ENCODE data around the gene TNS3.
"Not testable (repeated sequence)": the region's sequence is repeated elsewhere in the genome, so short reads cannot be mapped to it uniquely, and the experiment has no call there.

Gene TNS3

GRCh38 chr7:47449810-47450590 is 131.9 kb downstream of the TNS3 start:
- no peaks in the 10 kb centered on the region for H3K9me3 ChIP-seq (ENCODE audit: low read length)
- no peak overlapping the region for H3K4me3 ChIP-seq (ENCODE audit: low read length)
- no peak overlapping the region for H2AFZ ChIP-seq (ENCODE audit: low read depth, low read length)
- peaks cover 15% of the 10 kb centered on the region for H3K4me1 ChIP-seq (ENCODE audit: insufficient read depth, low read length)
- H3K36me3 ChIP-seq (ENCODE audit: insufficient read depth, low read length) = no peaks in the 10 kb centered on the region
- H3K27me3 ChIP-seq (ENCODE audit: insufficient read depth, low read length) = no peaks in the 10 kb centered on the region

GRCh38 chr7:47448971-47449370 is 132.9 kb downstream of the TNS3 start:
- Histone ChIP-seq H3K4me1 (ENCODE audit: insufficient read depth, low read length) (peaks cover 15% of the 10 kb centered on the region), H3K4me3 (ENCODE audit: low read length) (no peak overlapping the region), H3K36me3 (ENCODE audit: insufficient read depth, low read length) (no peaks in the 10 kb centered on the region)

GRCh38 chr7:47447621-47448349 is 134.1 kb downstream of the TNS3 start:
- Histone ChIP-seq H3K27me3 (ENCODE audit: insufficient read depth, low read length) (no peaks in the 10 kb centered on the region), H3K36me3 (ENCODE audit: insufficient read depth, low read length) (no peaks in the 10 kb centered on the region), H2AFZ (ENCODE audit: low read depth, low read length) (no peak overlapping the region), H3K4me3 (ENCODE audit: low read length) (no peak overlapping the region), H3K9me3 (ENCODE audit: low read length) (no peaks in the 10 kb centered on the region), H3K4me1 (ENCODE audit: insufficient read depth, low read length) (peaks cover 15% of the 10 kb centered on the region)

More at GRCh38 chr7:47448971-47449370, 132.9 kb downstream of the TNS3 start:
- no peak overlapping the region for H2AFZ ChIP-seq (ENCODE audit: low read depth, low read length)
- no peaks in the 10 kb centered on the region for H3K9me3 ChIP-seq (ENCODE audit: low read length)
- no peaks in the 10 kb centered on the region for H3K27me3 ChIP-seq (ENCODE audit: insufficient read depth, low read length)

GRCh38 chr7:47446871-47447466 is 134.9 kb downstream of the TNS3 start:
- peaks cover 15% of the 10 kb centered on the region for H3K4me1 ChIP-seq (ENCODE audit: insufficient read depth, low read length)
- H3K27me3 ChIP-seq (ENCODE audit: insufficient read depth, low read length) = no peaks in the 10 kb centered on the region
- no peak overlapping the region for H2AFZ ChIP-seq (ENCODE audit: low read depth, low read length)
- H3K9me3 ChIP-seq (ENCODE audit: low read length) = no peaks in the 10 kb centered on the region
- H3K36me3 ChIP-seq (ENCODE audit: insufficient read depth, low read length) = no peaks in the 10 kb centered on the region
- no peak overlapping the region for H3K4me3 ChIP-seq (ENCODE audit: low read length)

- peaks cover 6% of the 10 kb centered on the region for H3K4me1 ChIP-seq (ENCODE audit: insufficient read depth, low read length)
- no peak overlapping the region for H2AFZ ChIP-seq (ENCODE audit: low read depth, low read length)
- no peaks in the 10 kb centered on the region for H3K36me3 ChIP-seq (ENCODE audit: insufficient read depth, low read length)
- no peak overlapping the region for H3K4me3 ChIP-seq (ENCODE audit: low read length)
- H3K9me3 ChIP-seq (ENCODE audit: low read length) = no peaks in the 10 kb centered on the region
- no peaks in the 10 kb centered on the region for H3K27me3 ChIP-seq (ENCODE audit: insufficient read depth, low read length)
Observed at GRCh38 chr7:47444376-47445098, 137.4 kb downstream of the TNS3 start.

- no peak overlapping the region for H3K4me3 ChIP-seq (ENCODE audit: low read length)
- H3K9me3 ChIP-seq (ENCODE audit: low read length) = no peaks in the 10 kb centered on the region
- no peak overlapping the region for H2AFZ ChIP-seq (ENCODE audit: low read depth, low read length)
- H3K4me1 ChIP-seq (ENCODE audit: insufficient read depth, low read length) = peaks cover 6% of the 10 kb centered on the region
- no peaks in the 10 kb centered on the region for H3K27me3 ChIP-seq (ENCODE audit: insufficient read depth, low read length)
- peaks cover 6% of the 10 kb centered on the region for H3K36me3 ChIP-seq (ENCODE audit: insufficient read depth, low read length)
Observed at GRCh38 chr7:47443049-47443448, 138.9 kb downstream of the TNS3 start.

GRCh38 chr7:47442605-47442865 is 139.4 kb downstream of the TNS3 start:
- Histone ChIP-seq H3K36me3 (ENCODE audit: insufficient read depth, low read length) (peaks cover 6% of the 10 kb centered on the region), H2AFZ (ENCODE audit: low read depth, low read length) (no peak overlapping the region), H3K9me3 (ENCODE audit: low read length) (no peaks in the 10 kb centered on the region), H3K27me3 (ENCODE audit: insufficient read depth, low read length) (no peaks in the 10 kb centered on the region), H3K4me1 (ENCODE audit: insufficient read depth, low read length) (peaks cover 6% of the 10 kb centered on the region), H3K4me3 (ENCODE audit: low read length) (no peak overlapping the region)

GRCh38 chr7:47441796-47442604 is 139.9 kb downstream of the TNS3 start:
- Histone ChIP-seq H3K36me3 (ENCODE audit: insufficient read depth, low read length) (peaks cover 6% of the 10 kb centered on the region), H2AFZ (ENCODE audit: low read depth, low read length) (no peak overlapping the region), H3K4me1 (ENCODE audit: insufficient read depth, low read length) (peaks cover 6% of the 10 kb centered on the region), H3K4me3 (ENCODE audit: low read length) (no peak overlapping the region), H3K9me3 (ENCODE audit: low read length) (no peaks in the 10 kb centered on the region), H3K27me3 (ENCODE audit: insufficient read depth, low read length) (no peaks in the 10 kb centered on the region)

GRCh38 chr7:47441048-47441447 is 140.9 kb downstream of the TNS3 start:
- not testable (repeated sequence) for H3K4me1 ChIP-seq (ENCODE audit: insufficient read depth, low read length); H3K27me3 ChIP-seq (ENCODE audit: insufficient read depth, low read length); H3K36me3 ChIP-seq (ENCODE audit: insufficient read depth, low read length); H3K9me3 ChIP-seq (ENCODE audit: low read length); H3K4me3 ChIP-seq (ENCODE audit: low read length); H2AFZ ChIP-seq (ENCODE audit: low read depth, low read length)

- Histone ChIP-seq H3K4me1 (ENCODE audit: insufficient read depth, low read length) (no peaks in the 10 kb centered on the region), H3K9me3 (ENCODE audit: low read length) (no peaks in the 10 kb centered on the region), H3K27me3 (ENCODE audit: insufficient read depth, low read length) (no peaks in the 10 kb centered on the region), H3K4me3 (ENCODE audit: low read length) (no peak overlapping the region), H3K36me3 (ENCODE audit: insufficient read depth, low read length) (peaks cover 6% of the 10 kb centered on the region), H2AFZ (ENCODE audit: low read depth, low read length) (no peak overlapping the region)
Observed at GRCh38 chr7:47440320-47440719, 141.6 kb downstream of the TNS3 start.

- Histone ChIP-seq H3K27me3 (ENCODE audit: insufficient read depth, low read length) (no peaks in the 10 kb centered on the region), H3K4me1 (ENCODE audit: insufficient read depth, low read length) (no peaks in the 10 kb centered on the region), H3K9me3 (ENCODE audit: low read length) (no peaks in the 10 kb centered on the region)
Observed at GRCh38 chr7:47439181-47439667, 142.7 kb downstream of the TNS3 start.

GRCh38 chr7:47438411-47439029 is 143.4 kb downstream of the TNS3 start:
- Histone ChIP-seq H3K4me3 (ENCODE audit: low read length) (no peak overlapping the region), H2AFZ (ENCODE audit: low read depth, low read length) (no peak overlapping the region), H3K9me3 (ENCODE audit: low read length) (no peaks in the 10 kb centered on the region), H3K4me1 (ENCODE audit: insufficient read depth, low read length) (no peaks in the 10 kb centered on the region), H3K27me3 (ENCODE audit: insufficient read depth, low read length) (no peaks in the 10 kb centered on the region), H3K36me3 (ENCODE audit: insufficient read depth, low read length) (peaks cover 6% of the 10 kb centered on the region)

More at GRCh38 chr7:47439181-47439667, 142.7 kb downstream of the TNS3 start:
- Histone ChIP-seq H3K4me3 (ENCODE audit: low read length) (no peak overlapping the region), H2AFZ (ENCODE audit: low read depth, low read length) (no peak overlapping the region), H3K36me3 (ENCODE audit: insufficient read depth, low read length) (peaks cover 6% of the 10 kb centered on the region)
